HG02610 (cell line): ENCODE results near the gene ADISSP.

ENCODE experiments used
- ATAC-seq: cut with Tn5 transposase; IDR thresholded peaks from one replicate; pipeline ENCODE4 v1.9.1; 2021; ENCODE audit warnings: mild to moderate bottlenecking, moderate library complexity; ENCODE audit not compliant: unreplicated experiment

The ADISSP gene

GRCh38 chr20:3739926-3740451, 27.6 kb downstream of the ADISSP start:
- ATAC-seq, result no peak

GRCh38 chr20:3739054-3739925, 28.3 kb downstream of the ADISSP start:
- ATAC-seq, result no peak

GRCh38 chr20:3738111-3739053, 29.2 kb downstream of the ADISSP start:
- ATAC-seq, result no peak

GRCh38 chr20:3735768-3736167, 31.8 kb downstream of the ADISSP start:
- ATAC-seq, result no peak

GRCh38 chr20:3734111-3734843, 33.3 kb downstream of the ADISSP start:
- no peak for ATAC-seq

- ATAC-seq, result no peak
These were observed 34.2 kb downstream of the ADISSP start for GRCh38 chr20:3733119-3733995.

GRCh38 chr20:3732327-3733118, 35.0 kb downstream of the ADISSP start, which contains the start of gene HSPA12B:
HSPA12B (plus strand) TSS chr20:3732685; CDS start chr20:3738675, 5,990 bp downstream.
- ATAC-seq, result no peak

- ATAC-seq, result no peak
These were observed 35.6 kb downstream of the ADISSP start for GRCh38 chr20:3731944-3732326.

- ATAC-seq, result no peak
These were observed 36.5 kb downstream of the ADISSP start for GRCh38 chr20:3730803-3731672.

- ATAC-seq, result no peak
These were observed 37.6 kb downstream of the ADISSP start for GRCh38 chr20:3729811-3730540.

GRCh38 chr20:3729378-3729777, 38.2 kb downstream of the ADISSP start:
- ATAC-seq, result no peak

- ATAC-seq, result no peak
These were observed 38.7 kb downstream of the ADISSP start for GRCh38 chr20:3728876-3729275.

GRCh38 chr20:3728354-3728753, 39.2 kb downstream of the ADISSP start:
- ATAC-seq, result no peak

- ATAC-seq, result no peak
These were observed 40.0 kb downstream of the ADISSP start for GRCh38 chr20:3727401-3728021.

- no peak for ATAC-seq
These were observed 43.2 kb downstream of the ADISSP start for GRCh38 chr20:3724356-3724755.

GRCh38 chr20:3723284-3723683, 44.3 kb downstream of the ADISSP start:
- no peak for ATAC-seq

- ATAC-seq, result no peak
These were observed 45.6 kb downstream of the ADISSP start for GRCh38 chr20:3721912-3722311.
